Breast epithelium (tissue), 4 donors: ENCODE measurements around the gene DSCAM. TPM values are rescaled to one million over a fixed set of nuclear protein-coding genes. Genes with fewer than 3 reads are reported as not detected.

ENCODE experiments used
- DNase-seq, 2 donors: peaks; one replicate each; pipeline ENCODE4 v3.0.0-alpha.2; 2019; ENCODE audit warnings: low spot score in 2 of 2
- H3K27ac ChIP-seq, 2 donors: fragments of 200-600 bp; sonication (generic) in 1 of 2; one replicate each; pipeline ENCODE4 v1.5.1; 2016 to 2019; ENCODE audit warnings: mild to moderate bottlenecking in 1 of 2
- H3K27me3 ChIP-seq, 2 donors: fragments of 200-600 bp; sonication (generic) in 1 of 2; one replicate each; pipeline versions ENCODE4 v1.5.1 to v1.6.0; 2017 to 2019; ENCODE audit warnings: control low read depth in 1 of 2, mild to moderate bottlenecking in 1 of 2
- H3K36me3 ChIP-seq: fragments of 200-600 bp; one replicate; pipeline ENCODE4 v1.5.1; 2019
- H3K4me1 ChIP-seq, 2 donors: fragments of 200-600 bp; sonication (generic); one replicate each; pipeline ENCODE4 v1.5.1; 2016 to 2019; ENCODE audit warnings: control low read depth in 1 of 2
- H3K4me3 ChIP-seq, 3 donors: fragments of 200-600 bp; sonication (generic); 1 replicate in 2 of 3; 2 replicates in 1 of 3; pipeline ENCODE4 v1.5.1; 2016 to 2019; ENCODE audit warnings: mild to moderate bottlenecking in 3 of 3, moderate library complexity in 2 of 3
- H3K9me3 ChIP-seq, 2 donors: fragments of 200-600 bp; sonication (generic) in 1 of 2; one replicate each; pipeline ENCODE4 v1.5.1; 2016 to 2019; ENCODE audit warnings: control low read depth in 1 of 2
- CTCF ChIP-seq, 3 donors: fragments of 450-650 bp; IDR thresholded peaks; one replicate each; pipeline ENCODE4 v1.5.1; 2016 to 2017; ENCODE audit warnings: antibody characterized with exemption in 3 of 3, mild to moderate bottlenecking in 3 of 3, moderate library complexity in 3 of 3
- POLR2A ChIP-seq: fragments of 450-650 bp; IDR thresholded peaks from one replicate; pipeline ENCODE4 v1.6.1; 2016; ENCODE audit warnings: antibody characterized with exemption, mild to moderate bottlenecking, moderate library complexity
- POLR2AphosphoS5 ChIP-seq, 3 donors: sonication (generic); formaldehyde crosslinking; IDR thresholded peaks; one replicate each; pipeline ENCODE4 v1.6.1; 2017; ENCODE audit warnings: antibody characterized with exemption in 3 of 3
- intact Hi-C: fragments of 100-400 bp; cut with DNase I; formaldehyde crosslinking; loops from one replicate; pipeline ENCODE4 v1.15.1; 2023; ENCODE audit warnings: low total_unique reads
- total RNA-seq, 3 donors: library from RNA; depleted of rRNA; stranded (reverse); fragments of >200 nt; gene quantifications; one replicate each; pipeline ENCODE4 v1.1.0, GENCODE V29; 2016

DSCAM gene
- total RNA-seq, 3 donors from 2014 or later, result 0.33 to 0.44 TPM; not detected in 1

GRCh38 chr21:40141621-40142020 is 705.3 kb downstream of the DSCAM start:
- TF ChIP-seq POLR2A (no peak), POLR2AphosphoS5 (IDR thresholded peaks at IDR 0.05) (no peak), CTCF (IDR thresholded peaks at IDR 0.05) (no peak)
- intact Hi-C loops, result loop anchor here (10.0 kb wide), 1 partner anchor 923 kb away; no protein-coding TSS in a partner anchor

DNA sequence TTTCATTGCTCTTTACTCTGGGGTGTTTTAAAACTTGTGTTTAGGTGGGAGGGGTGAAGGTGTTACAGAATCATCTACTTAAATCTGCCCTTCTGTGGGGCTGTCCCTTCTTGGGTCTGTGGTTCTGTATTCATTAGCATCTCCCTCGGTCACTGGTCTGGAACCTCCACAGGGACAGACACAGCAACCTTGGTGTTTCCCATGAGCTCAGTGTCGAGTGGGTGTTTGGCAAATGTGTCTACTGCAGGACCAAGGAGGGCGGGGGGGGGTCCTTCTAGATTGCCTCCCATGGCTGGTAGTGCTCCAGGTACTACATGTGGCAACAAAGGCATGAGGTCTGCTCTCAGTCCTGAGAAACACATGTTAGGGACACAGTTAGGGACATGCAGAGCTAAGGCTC is 706.3 kb downstream of the DSCAM start:
- intact Hi-C loops, result loop anchor here (10.0 kb wide), 1 partner anchor 924 kb away; no protein-coding TSS in a partner anchor
- Histone ChIP-seq H3K27me3 (no peaks in the 10 kb centered on the region), H3K4me3 (no peak overlapping the region), H3K9me3 (no peaks in the 10 kb centered on the region), H3K36me3 (no peaks in the 10 kb centered on the region), H3K4me1 (no peaks in the 10 kb centered on the region), H3K27ac (no peak overlapping the region)
- TF ChIP-seq POLR2AphosphoS5 (IDR thresholded peaks at IDR 0.05) (no peak), CTCF (IDR thresholded peaks at IDR 0.05) (no peak), POLR2A (no peak)
- DNase-seq, result no peak

More at GRCh38 chr21:40141621-40142020, 705.3 kb downstream of the DSCAM start:
- no peaks in the 10 kb centered on the region for H3K9me3 ChIP-seq
- H3K4me3 ChIP-seq, result no peak overlapping the region
- H3K27ac ChIP-seq, result no peak overlapping the region
- H3K36me3 ChIP-seq, result no peaks in the 10 kb centered on the region
- no peak for DNase-seq
- H3K4me1 ChIP-seq, result no peaks in the 10 kb centered on the region
- no peaks in the 10 kb centered on the region for H3K27me3 ChIP-seq

DNA sequence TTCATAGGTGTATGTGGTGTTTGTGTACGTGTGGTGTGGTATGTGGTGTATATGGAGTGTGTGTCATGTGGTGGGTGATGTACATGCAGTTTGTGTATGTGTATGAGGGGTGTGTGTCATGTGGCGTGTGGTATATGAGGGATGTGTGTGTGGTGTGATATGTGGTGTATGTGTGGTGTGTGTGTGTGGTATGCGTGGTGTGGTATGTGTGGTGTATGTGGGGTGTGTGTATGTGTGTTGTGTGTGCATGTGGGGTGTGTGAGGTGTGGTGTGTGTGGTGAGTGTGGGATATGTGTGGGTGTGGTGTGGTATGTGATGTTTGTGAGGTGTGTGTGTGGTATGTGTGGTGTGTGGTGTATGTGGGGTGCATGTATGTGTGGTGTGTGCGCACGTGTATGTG is 707.3 kb downstream of the DSCAM start:
- TF ChIP-seq CTCF (IDR thresholded peaks at IDR 0.05) (no peak), POLR2AphosphoS5 (IDR thresholded peaks at IDR 0.05) (no peak)
- Histone ChIP-seq H3K4me1 (no peaks in the 10 kb centered on the region), H3K27ac (no peak overlapping the region), H3K27me3 (no peaks in the 10 kb centered on the region), H3K36me3 (no peaks in the 10 kb centered on the region), H3K9me3 (no peaks in the 10 kb centered on the region), H3K4me3 (no peak overlapping the region)
- DNase-seq, result no peak
- intact Hi-C loops, result loop anchor here (10.0 kb wide), 1 partner anchor 925 kb away; no protein-coding TSS in a partner anchor

DNA sequence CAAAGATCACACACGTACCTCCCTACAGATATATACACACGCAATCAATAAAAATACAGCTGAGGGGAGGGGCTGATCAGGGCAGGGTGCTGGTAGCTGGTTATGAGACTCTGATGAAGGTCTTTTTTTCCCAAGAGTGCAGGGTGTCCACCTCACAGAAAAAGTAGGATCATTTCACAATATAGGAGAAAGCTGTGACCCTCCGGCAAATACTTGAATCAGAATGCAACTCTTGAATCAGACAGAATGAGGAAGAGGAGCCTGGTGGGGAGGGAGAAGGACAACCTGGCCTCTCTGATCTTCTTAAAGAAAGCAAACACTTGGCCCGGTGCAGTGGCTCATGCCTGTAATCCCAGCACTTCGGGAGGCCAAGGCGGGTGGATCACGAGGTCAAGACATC is 710.4 kb downstream of the DSCAM start:
- intact Hi-C loops, result no loop called here
- no peak for TF ChIP-seq POLR2AphosphoS5 (IDR thresholded peaks at IDR 0.05)
- no peak for TF ChIP-seq POLR2A
- TF ChIP-seq CTCF (IDR thresholded peaks at IDR 0.05), result no peak

DNA sequence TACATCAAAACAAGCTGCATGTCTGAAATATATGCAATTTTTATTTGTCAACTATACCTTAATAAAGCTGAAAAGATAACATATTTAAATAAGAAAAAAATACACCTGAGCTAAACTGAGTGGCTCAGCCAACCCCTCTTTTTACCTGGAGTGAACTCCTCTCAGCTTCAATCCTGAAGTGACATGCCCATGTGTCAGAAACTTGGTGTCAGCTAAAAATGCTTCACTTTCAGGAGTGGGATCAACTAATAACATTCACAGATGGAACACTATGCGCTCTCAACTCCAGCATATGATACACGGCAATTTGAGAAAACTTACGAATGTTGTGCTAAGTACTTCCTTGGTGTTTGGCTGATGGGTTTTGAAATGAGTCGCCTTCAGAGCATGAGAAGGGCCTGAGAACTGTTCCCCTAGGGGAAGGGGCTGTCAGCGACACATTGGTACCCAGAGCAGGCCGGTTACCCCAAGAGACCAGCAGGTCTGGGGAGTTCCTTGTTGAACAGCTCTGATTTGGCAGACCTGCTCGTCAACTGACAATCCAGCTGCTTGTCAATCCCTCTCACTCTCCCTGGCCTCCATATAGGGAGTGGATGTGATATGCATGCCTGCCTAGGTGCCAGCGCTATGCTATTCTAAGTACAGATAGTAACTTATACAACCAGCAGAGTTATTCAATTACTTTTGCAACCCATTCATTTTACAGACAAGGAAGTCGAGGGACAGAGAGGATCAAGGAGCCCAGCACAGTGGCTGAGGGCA is 712.0 kb downstream of the DSCAM start:
- Histone ChIP-seq H3K9me3 (peaks cover 6% of the 10 kb centered on the region in 2 donors), H3K36me3 (no peaks in the 10 kb centered on the region), H3K4me3 (no peak overlapping the region), H3K4me1 (no peaks in the 10 kb centered on the region), H3K27ac (no peak overlapping the region), H3K27me3 (no peaks in the 10 kb centered on the region)
- no peak for TF ChIP-seq POLR2AphosphoS5 (IDR thresholded peaks at IDR 0.05)
- no peak for TF ChIP-seq POLR2A
- no peak for TF ChIP-seq CTCF (IDR thresholded peaks at IDR 0.05)
- DNase-seq, result no peak
- intact Hi-C loops, result no loop called here

More for the DNA sequence above, 710.4 kb downstream of the DSCAM start:
- Histone ChIP-seq H3K4me1 (no peaks in the 10 kb centered on the region), H3K9me3 (peaks cover 6% of the 10 kb centered on the region in 2 donors), H3K27ac (no peak overlapping the region), H3K36me3 (no peaks in the 10 kb centered on the region), H3K4me3 (no peak overlapping the region), H3K27me3 (no peaks in the 10 kb centered on the region)
- no peak for DNase-seq
